Endothelial cell of umbilical vein (primary cell): ENCODE data around the gene RP9. TPM values are rescaled to one million over a fixed set of nuclear protein-coding genes. Genes with fewer than 3 reads are reported as not detected.

Source experiments
- BruUV-seq: library from RNA; stranded (reverse); fragments of 400-500 nt; replicated peaks from 2 replicates; lab custom pipeline; 2021; lab: Mats Ljungman, UMichigan
- CTCF ChIA-PET: fragments of 300-600, 350-600 bp; sonication (Branson Sonifier 250); formaldehyde crosslinking; loops from one replicate; lab custom pipeline; 2021; ENCODE audit warnings: antibody characterized with exemption, inconsistent platforms; lab: Charles Lee
- POLR2A ChIA-PET: fragments of 300-600, 350-600 bp; sonication (Branson Sonifier 250); formaldehyde crosslinking; loops from one replicate; lab custom pipeline; 2021; ENCODE audit warnings: antibody characterized with exemption, inconsistent platforms; lab: Charles Lee
- DNase-seq: peaks from one replicate; pipeline ENCODE4 v3.0.0-alpha.2; 2011; ENCODE audit warnings: low read depth, low spot score
- FAIRE-seq: peaks from 2 replicates; lab custom pipeline; 2011; peaks lifted over from hg19 to GRCh38; lab: Jason Lieb, UNC
- H2AFZ ChIP-seq: 2 replicates; pipeline ENCODE4 v1.6.0; 2012; ENCODE audit warnings: low read depth, low read length, control low read depth, inconsistent platforms
- H3K27ac ChIP-seq: 2 replicates; pipeline ENCODE4 v1.5.1; 2011; ENCODE audit warnings: low read depth, mild to moderate bottlenecking, control low read depth, low read length, moderate library complexity; ENCODE audit not compliant: insufficient read depth
- H3K27me3 ChIP-seq, 2 experiments: 2 replicates each; pipeline versions ENCODE4 v1.6.0 to v1.6.1; 2011; ENCODE audit warnings: low read length in 2 of 2, mixed read lengths in 1 of 2; ENCODE audit not compliant: control insufficient read depth in 2 of 2, insufficient read depth in 2 of 2
- H3K36me3 ChIP-seq, 2 experiments: 2 replicates in 1 of 2; 3 replicates in 1 of 2; pipeline ENCODE4 v1.5.1; 2011; ENCODE audit warnings: low read length in 2 of 2, mild to moderate bottlenecking in 1 of 2, moderate library complexity in 1 of 2; ENCODE audit not compliant: control insufficient read depth in 2 of 2, insufficient read depth in 2 of 2; ENCODE audit errors: extremely low read depth in 1 of 2
- H3K4me1 ChIP-seq: 3 replicates; pipeline ENCODE4 v1.5.1; 2011; ENCODE audit warnings: mild to moderate bottlenecking, low read length; ENCODE audit not compliant: control insufficient read depth, insufficient read depth; ENCODE audit errors: extremely low read depth
- H3K4me2 ChIP-seq: 2 replicates; pipeline ENCODE4 v1.6.1; 2011; ENCODE audit warnings: low read length, control low read depth, mixed read lengths; ENCODE audit not compliant: insufficient read depth
- H3K4me3 ChIP-seq, 3 experiments: fragments of 200-600 bp in 1 of 3; sonication (generic), shearing (Covaris generic) in 1 of 3; replicated peaks in 1 of 3; 2 replicates each; pipeline ENCODE4 v1.5.1; 2011 to 2016; ENCODE audit warnings: control low read depth in 3 of 3, low read length in 3 of 3, mild to moderate bottlenecking in 2 of 3, inconsistent platforms in 1 of 3, low read depth in 1 of 3, moderate library complexity in 1 of 3; ENCODE audit not compliant: insufficient read depth in 1 of 3
- H3K79me2 ChIP-seq: 2 replicates; pipeline ENCODE4 v1.6.0; 2012; ENCODE audit warnings: low read length, inconsistent platforms; ENCODE audit not compliant: control insufficient read depth, insufficient read depth
- H3K9ac ChIP-seq: replicated peaks from 2 replicates; pipeline ENCODE3; 2011; ENCODE audit warnings: low read length, control low read depth; ENCODE audit not compliant: insufficient read depth; ENCODE audit errors: extremely low read depth
- H3K9me1 ChIP-seq: replicated peaks from 3 replicates; pipeline ENCODE4 v1.6.0; 2011; ENCODE audit warnings: mild to moderate bottlenecking, low read length; ENCODE audit not compliant: control insufficient read depth, insufficient read depth; ENCODE audit errors: extremely low read depth
- H3K9me3 ChIP-seq: replicated peaks from 2 replicates; pipeline ENCODE4 v1.5.1; 2012; ENCODE audit warnings: low read length, inconsistent platforms; ENCODE audit not compliant: control insufficient read depth, insufficient read depth
- H4K20me1 ChIP-seq: replicated peaks from 2 replicates; pipeline ENCODE3; 2011; ENCODE audit warnings: mild to moderate bottlenecking, low read length; ENCODE audit not compliant: control insufficient read depth, insufficient read depth; ENCODE audit errors: extremely low read depth
- EZH2 ChIP-seq: IDR thresholded peaks from 2 replicates; pipeline ENCODE4 v1.6.1; 2012; ENCODE audit warnings: borderline replicate concordance, low read depth, mild to moderate bottlenecking, moderate library complexity, low read length, inconsistent platforms; ENCODE audit not compliant: severe bottlenecking
- FOS ChIP-seq: IDR thresholded peaks from 2 replicates; pipeline ENCODE4 v1.6.1; 2011; ENCODE audit warnings: mild to moderate bottlenecking, low read length, moderate library complexity, borderline replicate concordance; ENCODE audit not compliant: insufficient read depth
- GATA2 ChIP-seq: IDR thresholded peaks from 2 replicates; pipeline ENCODE4 v1.7.0; 2011; ENCODE audit warnings: low read depth, mild to moderate bottlenecking, moderate library complexity, mixed read lengths, low read length; ENCODE audit not compliant: insufficient read length, insufficient read depth
- JUN ChIP-seq: IDR thresholded peaks from 2 replicates; pipeline ENCODE4 v1.6.1; 2011; ENCODE audit warnings: borderline replicate concordance, low read depth; ENCODE audit not compliant: insufficient read length, insufficient read depth
- MYC ChIP-seq: IDR thresholded peaks from one replicate; pipeline ENCODE4 v1.6.1; 2011; ENCODE audit warnings: mild to moderate bottlenecking, low read depth, low read length
- POLR2A ChIP-seq: IDR thresholded peaks from 2 replicates; pipeline ENCODE4 v1.6.1; 2012; ENCODE audit warnings: low read depth, mild to moderate bottlenecking, control low read depth, low read length
- POLR2AphosphoS5 ChIP-seq: IDR thresholded peaks from 2 replicates; pipeline ENCODE4 v1.6.1; 2012; ENCODE audit warnings: low read depth, mild to moderate bottlenecking, control low read depth, low read length, moderate library complexity; ENCODE audit not compliant: insufficient read depth
- dilution Hi-C: fragments of 300-500 bp; cut with MboI; formaldehyde crosslinking; loops from one replicate; pipeline ENCODE4 v1.15.0; 2019; ENCODE audit warnings: low sequenced_read_pairs; ENCODE audit not compliant: extremely low pct_ligation_motif_present
- intact Hi-C: fragments of 100-400 bp; cut with micrococcal nuclease; formaldehyde crosslinking; loops from one replicate; pipeline ENCODE4 v1.10.0; 2022
- polyA plus RNA-seq, 4 experiments: library from polyadenylated mRNA; depleted of rRNA in 3 of 4; stranded (reverse) in 3 of 4; unstranded in 1 of 4; fragments of >200 nt; gene quantifications; 2 replicates each; pipeline versions ENCODE4 v1.2.1 to v1.2.3, GENCODE V29; 2011 to 2012; ENCODE audit warnings: missing spikeins in 1 of 4
- total RNA-seq: library from RNA; stranded (reverse); gene quantifications from 2 replicates; pipeline ENCODE4 v1.2.3, GENCODE V29; 2021
- TF ChIP-seq, protein P1 (sequence below): IDR thresholded peaks from 2 replicates; pipeline ENCODE4 v1.6.1; 2011; ENCODE audit not compliant: insufficient read depth, insufficient read length
- TF ChIP-seq, protein P2 (sequence below), 2 donors: IDR thresholded peaks; 1 replicate in 1 of 2; 2 replicates in 1 of 2; pipeline ENCODE4 v1.5.1; 2011; ENCODE audit warnings: low read length in 2 of 2, mild to moderate bottlenecking in 2 of 2, moderate library complexity in 2 of 2, control low read depth in 1 of 2, inconsistent platforms in 1 of 2, low read depth in 1 of 2; ENCODE audit not compliant: insufficient read depth in 1 of 2; ENCODE audit errors: extremely low read depth in 1 of 2

The RP9 gene
- total and polyA plus RNA-seq, 2 donors (not counting 3 experiments of a cell fraction or from before 2014, with no cell fraction given) = 16.0 to 18.5 TPM

DNA sequence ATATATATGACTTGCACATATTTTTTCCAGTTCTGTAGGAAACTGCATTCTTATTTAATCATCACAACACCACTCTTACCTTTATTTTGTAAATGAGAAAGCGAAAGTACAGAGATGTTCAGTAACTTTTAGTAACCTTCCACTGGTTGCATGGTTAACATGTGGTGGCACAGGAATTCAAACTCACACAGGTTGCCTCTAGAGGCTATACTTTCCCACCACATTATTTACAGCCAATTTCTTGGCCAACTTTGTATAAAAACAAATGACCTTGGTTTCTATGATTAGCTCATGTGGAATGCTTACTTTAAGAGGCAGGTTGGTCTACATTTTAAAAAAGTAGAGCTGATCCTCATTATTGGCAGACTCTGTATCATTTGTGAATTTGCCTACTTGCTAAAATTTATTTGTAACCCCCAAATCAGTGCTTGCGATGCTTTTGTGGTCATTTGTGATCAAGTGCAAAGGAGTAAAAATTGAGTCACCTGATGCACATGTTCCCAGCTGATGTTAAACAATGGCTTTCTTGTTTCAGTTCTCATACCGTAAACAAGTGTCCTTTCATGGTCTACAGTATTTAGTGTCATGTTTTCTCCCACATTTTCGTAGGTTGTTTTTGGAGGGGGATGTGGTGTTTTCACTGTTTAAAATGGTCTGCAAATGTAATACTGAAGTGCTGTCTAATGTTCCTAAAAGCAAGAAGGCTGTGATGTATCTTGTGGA is 35.0 kb upstream of the RP9 start:
- ChIA-PET POLR2A (no interaction called here), CTCF (no interaction called here)
- Histone ChIP-seq H3K27ac (no peak overlapping the region), H3K4me1 (no peaks in the 10 kb centered on the region), H3K9me3 (no peaks in the 10 kb centered on the region), H3K4me2 (no peak overlapping the region), H4K20me1 (no peaks in the 10 kb centered on the region), H2AFZ (no peak overlapping the region), H3K36me3 (no peaks in the 10 kb centered on the region), H3K9ac (no peak overlapping the region), H3K9me1 (no peaks in the 10 kb centered on the region), H3K27me3 (no peaks in the 10 kb centered on the region), H3K79me2 (no peaks in the 10 kb centered on the region), H3K4me3 (no peak overlapping the region)
- TF ChIP-seq, protein P1, sequence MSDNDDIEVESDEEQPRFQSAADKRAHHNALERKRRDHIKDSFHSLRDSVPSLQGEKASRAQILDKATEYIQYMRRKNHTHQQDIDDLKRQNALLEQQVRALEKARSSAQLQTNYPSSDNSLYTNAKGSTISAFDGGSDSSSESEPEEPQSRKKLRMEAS = no peak
- TF ChIP-seq POLR2AphosphoS5 (no peak), GATA2 (no peak), JUN (no peak), FOS (no peak), POLR2A (no peak), EZH2 (no peak), MYC (no peak)
- TF ChIP-seq, protein P2, sequence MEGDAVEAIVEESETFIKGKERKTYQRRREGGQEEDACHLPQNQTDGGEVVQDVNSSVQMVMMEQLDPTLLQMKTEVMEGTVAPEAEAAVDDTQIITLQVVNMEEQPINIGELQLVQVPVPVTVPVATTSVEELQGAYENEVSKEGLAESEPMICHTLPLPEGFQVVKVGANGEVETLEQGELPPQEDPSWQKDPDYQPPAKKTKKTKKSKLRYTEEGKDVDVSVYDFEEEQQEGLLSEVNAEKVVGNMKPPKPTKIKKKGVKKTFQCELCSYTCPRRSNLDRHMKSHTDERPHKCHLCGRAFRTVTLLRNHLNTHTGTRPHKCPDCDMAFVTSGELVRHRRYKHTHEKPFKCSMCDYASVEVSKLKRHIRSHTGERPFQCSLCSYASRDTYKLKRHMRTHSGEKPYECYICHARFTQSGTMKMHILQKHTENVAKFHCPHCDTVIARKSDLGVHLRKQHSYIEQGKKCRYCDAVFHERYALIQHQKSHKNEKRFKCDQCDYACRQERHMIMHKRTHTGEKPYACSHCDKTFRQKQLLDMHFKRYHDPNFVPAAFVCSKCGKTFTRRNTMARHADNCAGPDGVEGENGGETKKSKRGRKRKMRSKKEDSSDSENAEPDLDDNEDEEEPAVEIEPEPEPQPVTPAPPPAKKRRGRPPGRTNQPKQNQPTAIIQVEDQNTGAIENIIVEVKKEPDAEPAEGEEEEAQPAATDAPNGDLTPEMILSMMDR (IDR thresholded peaks at IDR 0.05; ENCODE audit: extremely low read depth in 1 of 2, insufficient read depth in 1 of 2, low read depth in 1 of 2, low read length in 2 of 2) = no peak
- BruUV-seq = no TSS peak
- intact Hi-C loops = no loop called here
- dilution Hi-C loops = no loop called here
- no peak for DNase-seq
- no peak for FAIRE-seq
